Ishikawa (cell line): ENCODE measurements around the gene ACER3.

ENCODE experiments used
- CEBPB ChIP-seq: IDR thresholded peaks from 2 replicates; pipeline ENCODE4 v1.6.1; 2012
- CREB1 ChIP-seq: IDR thresholded peaks from 2 replicates; pipeline ENCODE4 v1.6.1; 2012; ENCODE audit warnings: low read depth
- EGR1 ChIP-seq: IDR thresholded peaks from 2 replicates; pipeline ENCODE4 v1.6.1; 2012
- EP300 ChIP-seq: IDR thresholded peaks from 2 replicates; pipeline ENCODE4 v1.6.1; 2012; ENCODE audit warnings: borderline replicate concordance
- FOXM1 ChIP-seq: IDR thresholded peaks from 2 replicates; pipeline ENCODE4 v1.6.1; 2012; ENCODE audit warnings: low read depth, borderline replicate concordance
- NFIC ChIP-seq: IDR thresholded peaks from 2 replicates; pipeline ENCODE4 v1.6.1; 2012
- RAD21 ChIP-seq: IDR thresholded peaks from 2 replicates; pipeline ENCODE4 v1.6.1; 2012; ENCODE audit warnings: low read depth
- REST ChIP-seq: IDR thresholded peaks from 2 replicates; pipeline ENCODE4 v1.6.1; 2012; ENCODE audit warnings: low read depth, mild to moderate bottlenecking
- TAF1 ChIP-seq: IDR thresholded peaks from 2 replicates; pipeline ENCODE4 v1.6.1; 2012; ENCODE audit warnings: low read depth, mild to moderate bottlenecking
- TCF12 ChIP-seq: IDR thresholded peaks from 2 replicates; pipeline ENCODE4 v1.6.1; 2012; ENCODE audit warnings: low read depth
- TEAD4 ChIP-seq: IDR thresholded peaks from 2 replicates; pipeline ENCODE4 v1.6.1; 2012
- YY1 ChIP-seq: IDR thresholded peaks from 2 replicates; pipeline ENCODE4 v1.6.1; 2012; ENCODE audit warnings: low read depth
- ZBTB7A ChIP-seq: IDR thresholded peaks from 2 replicates; pipeline ENCODE4 v1.6.1; 2012; ENCODE audit warnings: low read depth
- TF ChIP-seq, protein P1 (sequence below): IDR thresholded peaks from 2 replicates; pipeline ENCODE4 v1.6.1; 2012
- TF ChIP-seq, protein P2 (sequence below): IDR thresholded peaks from 2 replicates; pipeline ENCODE4 v1.6.1; 2012

ACER3 gene

GRCh38 chr11:76978818-76979217, 118.1 kb downstream of the ACER3 start:
- TF ChIP-seq REST (no peak), YY1 (no peak), RAD21 (no peak), CREB1 (no peak), EP300 (no peak), TEAD4 (no peak), NFIC (no peak), ZBTB7A (no peak), TAF1 (no peak), CEBPB (no peak), FOXM1 (no peak), EGR1 (no peak), TCF12 (no peak)
- TF ChIP-seq, protein P1, sequence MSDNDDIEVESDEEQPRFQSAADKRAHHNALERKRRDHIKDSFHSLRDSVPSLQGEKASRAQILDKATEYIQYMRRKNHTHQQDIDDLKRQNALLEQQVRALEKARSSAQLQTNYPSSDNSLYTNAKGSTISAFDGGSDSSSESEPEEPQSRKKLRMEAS = no peak
- TF ChIP-seq, protein P2, sequence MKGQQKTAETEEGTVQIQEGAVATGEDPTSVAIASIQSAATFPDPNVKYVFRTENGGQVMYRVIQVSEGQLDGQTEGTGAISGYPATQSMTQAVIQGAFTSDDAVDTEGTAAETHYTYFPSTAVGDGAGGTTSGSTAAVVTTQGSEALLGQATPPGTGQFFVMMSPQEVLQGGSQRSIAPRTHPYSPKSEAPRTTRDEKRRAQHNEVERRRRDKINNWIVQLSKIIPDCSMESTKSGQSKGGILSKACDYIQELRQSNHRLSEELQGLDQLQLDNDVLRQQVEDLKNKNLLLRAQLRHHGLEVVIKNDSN = no peak

DNA sequence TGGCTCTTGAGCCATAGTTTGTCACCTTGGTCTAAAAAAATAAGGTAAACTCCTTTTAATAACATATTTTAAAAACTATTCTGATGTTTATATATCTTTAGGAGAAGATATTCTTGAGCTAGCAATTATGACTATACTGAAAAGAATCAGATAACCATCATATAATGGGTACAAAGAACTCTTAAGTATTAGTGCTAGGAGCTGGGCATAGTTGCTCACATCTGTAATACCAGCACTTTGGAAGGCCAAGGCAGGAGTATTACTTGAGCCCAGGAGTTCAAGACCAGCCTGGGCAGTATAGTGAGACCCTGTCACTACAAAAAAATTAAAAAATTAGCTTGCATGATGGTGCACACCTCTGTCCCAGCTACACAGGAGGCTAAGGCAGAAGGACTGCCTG, 119.5 kb downstream of the ACER3 start:
- TF ChIP-seq TEAD4 = no peak
- TF ChIP-seq CEBPB = no peak
- TF ChIP-seq EGR1 = no peak
- no peak for TF ChIP-seq TAF1
- TF ChIP-seq YY1 = no peak
- TF ChIP-seq RAD21 = no peak
- TF ChIP-seq EP300 = no peak

GRCh38 chr11:76984743-76985142, 124.0 kb downstream of the ACER3 start:
- no peak for TF ChIP-seq EGR1
- TF ChIP-seq, protein P1 = peak; percentile 41; the same call in 1 of the 2 replicates

DNA sequence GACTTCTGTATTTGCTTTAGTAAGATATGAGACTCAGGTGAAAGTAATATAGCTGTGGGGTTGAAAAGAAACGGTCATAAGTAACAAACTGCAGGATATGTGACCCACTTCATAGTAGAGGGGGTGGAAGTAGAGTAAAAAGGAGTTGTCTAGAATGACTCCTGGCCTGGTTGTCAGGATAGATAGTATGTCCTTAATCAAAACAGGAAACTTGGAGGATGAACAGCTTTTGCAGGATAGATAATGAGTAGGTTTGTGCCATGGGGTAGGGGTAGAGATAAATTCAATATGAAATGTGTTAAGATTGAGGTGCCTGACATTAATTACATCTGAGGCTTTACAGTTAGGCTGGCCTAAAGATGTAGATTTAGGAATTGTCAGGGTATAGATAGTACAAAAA, 126.5 kb downstream of the ACER3 start:
- no peak for TF ChIP-seq FOXM1
- TF ChIP-seq TCF12 = no peak
- no peak for TF ChIP-seq NFIC
- no peak for TF ChIP-seq RAD21

- TF ChIP-seq ZBTB7A (no peak), TEAD4 (no peak), FOXM1 (no peak), CREB1 (no peak)
- TF ChIP-seq, protein P2 = no peak
- TF ChIP-seq, protein P1 = no peak
Measured at GRCh38 chr11:76990628-76991027, 129.9 kb downstream of the ACER3 start.

- no peak for TF ChIP-seq EGR1
Measured at GRCh38 chr11:76995081-76995576, 134.4 kb downstream of the ACER3 start.

DNA sequence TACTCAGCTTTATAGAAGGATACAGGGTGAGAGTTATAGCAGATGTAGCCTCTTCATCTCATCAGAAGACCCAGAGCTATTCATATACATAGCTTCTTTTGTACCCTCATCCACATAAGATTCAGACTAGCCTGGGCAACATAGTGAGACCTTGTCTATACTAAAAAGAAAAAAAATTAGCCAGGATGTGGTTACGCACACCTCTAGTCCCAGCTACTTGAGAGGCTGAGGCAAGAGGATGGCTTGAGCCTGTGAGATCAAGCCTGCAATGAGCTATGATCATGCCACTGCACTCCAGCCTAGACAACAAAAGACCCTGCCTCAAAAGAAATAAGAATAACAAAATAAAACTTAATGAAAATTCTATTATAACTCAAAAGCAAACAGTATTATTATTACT, 136.8 kb downstream of the ACER3 start:
- TF ChIP-seq CREB1 (no peak), RAD21 (no peak), REST (no peak), EGR1 (no peak), TEAD4 (no peak), NFIC (no peak), TAF1 (no peak), TCF12 (no peak), EP300 (no peak), CEBPB (no peak), YY1 (no peak), ZBTB7A (no peak), FOXM1 (no peak)
- TF ChIP-seq, protein P1 = no peak
- TF ChIP-seq, protein P2 = no peak
